ENCODE data around the gene EEF2K.

The EEF2K gene

DNA sequence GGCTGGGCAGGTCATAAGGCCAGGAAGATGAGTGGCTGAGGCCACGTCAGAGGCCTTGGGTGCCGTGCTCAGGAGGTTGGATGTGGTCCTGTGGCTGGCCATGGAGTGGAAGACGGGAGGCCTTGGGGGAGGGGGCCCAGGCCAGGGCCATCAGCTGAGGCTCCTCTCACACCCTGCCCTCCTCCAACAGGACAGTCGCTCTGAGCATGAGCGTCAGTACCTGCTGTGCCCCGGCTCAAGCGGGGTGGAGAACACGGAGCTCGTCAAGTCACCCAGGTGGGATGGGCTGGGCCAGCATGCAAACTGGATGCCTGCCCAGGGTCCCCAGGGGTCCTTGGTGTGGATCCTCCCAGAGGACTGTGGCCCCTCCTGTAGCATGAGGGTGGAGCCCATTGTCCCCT lies 110.3 kb downstream of the EEF2K start:
- no peak overlapping the region for H3K4me2 ChIP-seq (ENCODE audit: low read length)
- no peak overlapping the region for H3K4me3 ChIP-seq (ENCODE audit: low read length)
- H4K20me1 ChIP-seq (ENCODE audit: control insufficient read depth, insufficient read depth, low read depth, low read length), result 0 out of 2 replicates have a peak, but pooled peaks cover 3% of the 10 kb centered on the region
- no peak overlapping the region for H3K27ac ChIP-seq (ENCODE audit: low read depth, low read length)
- no peaks in the 10 kb centered on the region for H3K4me1 ChIP-seq (ENCODE audit: control insufficient read depth, low read length)
- no peaks in the 10 kb centered on the region for H3K9me2 ChIP-seq (replicated peaks; ENCODE audit: control insufficient read depth, low read length)
- H3F3A ChIP-seq (ENCODE audit: control insufficient read depth, insufficient read depth), result peaks cover 10% of the 10 kb centered on the region
- TF ChIP-seq, protein P1, sequence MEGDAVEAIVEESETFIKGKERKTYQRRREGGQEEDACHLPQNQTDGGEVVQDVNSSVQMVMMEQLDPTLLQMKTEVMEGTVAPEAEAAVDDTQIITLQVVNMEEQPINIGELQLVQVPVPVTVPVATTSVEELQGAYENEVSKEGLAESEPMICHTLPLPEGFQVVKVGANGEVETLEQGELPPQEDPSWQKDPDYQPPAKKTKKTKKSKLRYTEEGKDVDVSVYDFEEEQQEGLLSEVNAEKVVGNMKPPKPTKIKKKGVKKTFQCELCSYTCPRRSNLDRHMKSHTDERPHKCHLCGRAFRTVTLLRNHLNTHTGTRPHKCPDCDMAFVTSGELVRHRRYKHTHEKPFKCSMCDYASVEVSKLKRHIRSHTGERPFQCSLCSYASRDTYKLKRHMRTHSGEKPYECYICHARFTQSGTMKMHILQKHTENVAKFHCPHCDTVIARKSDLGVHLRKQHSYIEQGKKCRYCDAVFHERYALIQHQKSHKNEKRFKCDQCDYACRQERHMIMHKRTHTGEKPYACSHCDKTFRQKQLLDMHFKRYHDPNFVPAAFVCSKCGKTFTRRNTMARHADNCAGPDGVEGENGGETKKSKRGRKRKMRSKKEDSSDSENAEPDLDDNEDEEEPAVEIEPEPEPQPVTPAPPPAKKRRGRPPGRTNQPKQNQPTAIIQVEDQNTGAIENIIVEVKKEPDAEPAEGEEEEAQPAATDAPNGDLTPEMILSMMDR (IDR thresholded peaks at IDR 0.05; ENCODE audit: low read depth, low read length, poor library complexity, severe bottlenecking), result no peak
- H3K79me2 ChIP-seq (ENCODE audit: control insufficient read depth, low read length), result peaks cover 9% of the 10 kb centered on the region
- H3K36me3 ChIP-seq (ENCODE audit: control insufficient read depth, low read length), result peaks cover 86% of the 10 kb centered on the region
- no peaks in the 10 kb centered on the region for H3K9me3 ChIP-seq (ENCODE audit: control insufficient read depth, insufficient read depth, low read length)
- no peaks in the 10 kb centered on the region for H3K27me3 ChIP-seq (ENCODE audit: control insufficient read depth, low read length)

DNA sequence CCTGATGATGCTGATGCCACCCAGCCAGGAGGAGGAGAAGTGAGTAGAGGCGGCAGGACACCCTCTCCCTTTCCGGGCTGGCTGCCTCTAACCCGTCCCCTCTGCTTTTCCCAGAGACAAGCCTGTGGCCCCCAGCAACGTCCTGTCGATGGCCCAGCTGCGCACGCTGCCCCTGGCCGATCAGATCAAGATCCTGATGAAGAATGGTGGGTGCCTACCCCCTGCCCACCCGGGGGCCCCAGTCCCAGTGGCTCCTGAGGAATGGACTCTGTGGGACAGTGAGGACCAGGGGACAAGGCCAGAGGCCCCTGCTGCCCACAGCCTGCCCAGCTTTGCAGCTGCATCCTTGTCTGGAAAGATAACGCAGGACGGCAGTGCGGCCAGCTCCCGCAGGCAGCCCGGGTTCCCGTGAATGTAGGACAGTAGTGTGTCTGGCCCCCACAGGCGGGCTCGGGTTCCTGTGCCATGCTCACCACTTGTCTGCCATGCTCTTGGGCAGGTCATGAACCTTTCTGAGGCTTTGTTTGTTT lies 111.0 kb downstream of the EEF2K start:
- peaks cover 10% of the 10 kb centered on the region for H3F3A ChIP-seq (ENCODE audit: control insufficient read depth, insufficient read depth)
- H3K4me3 ChIP-seq (ENCODE audit: low read length), result no peak overlapping the region
- H3K9me3 ChIP-seq (ENCODE audit: control insufficient read depth, insufficient read depth, low read length), result no peaks in the 10 kb centered on the region
- no peak overlapping the region for H3K27ac ChIP-seq (ENCODE audit: low read depth, low read length)
- no peaks in the 10 kb centered on the region for H3K9me2 ChIP-seq (replicated peaks; ENCODE audit: control insufficient read depth, low read length)
- no peaks in the 10 kb centered on the region for H3K4me1 ChIP-seq (ENCODE audit: control insufficient read depth, low read length)
- H4K20me1 ChIP-seq (ENCODE audit: control insufficient read depth, insufficient read depth, low read depth, low read length), result 0 out of 2 replicates have a peak, but pooled peaks cover 3% of the 10 kb centered on the region
- no peaks in the 10 kb centered on the region for H3K27me3 ChIP-seq (ENCODE audit: control insufficient read depth, low read length)
- no peak for TF ChIP-seq EZH2phosphoT487 (IDR thresholded peaks at IDR 0.05; ENCODE audit: borderline replicate concordance, low read length)
- TF ChIP-seq, protein P1 (IDR thresholded peaks at IDR 0.05; ENCODE audit: low read depth, low read length, poor library complexity, severe bottlenecking), result no peak
- H3K36me3 ChIP-seq (ENCODE audit: control insufficient read depth, low read length), result peaks cover 86% of the 10 kb centered on the region
- peaks cover 16% of the 10 kb centered on the region for H3K79me2 ChIP-seq (ENCODE audit: control insufficient read depth, low read length)
- H3K4me2 ChIP-seq (ENCODE audit: low read length), result no peak overlapping the region

DNA sequence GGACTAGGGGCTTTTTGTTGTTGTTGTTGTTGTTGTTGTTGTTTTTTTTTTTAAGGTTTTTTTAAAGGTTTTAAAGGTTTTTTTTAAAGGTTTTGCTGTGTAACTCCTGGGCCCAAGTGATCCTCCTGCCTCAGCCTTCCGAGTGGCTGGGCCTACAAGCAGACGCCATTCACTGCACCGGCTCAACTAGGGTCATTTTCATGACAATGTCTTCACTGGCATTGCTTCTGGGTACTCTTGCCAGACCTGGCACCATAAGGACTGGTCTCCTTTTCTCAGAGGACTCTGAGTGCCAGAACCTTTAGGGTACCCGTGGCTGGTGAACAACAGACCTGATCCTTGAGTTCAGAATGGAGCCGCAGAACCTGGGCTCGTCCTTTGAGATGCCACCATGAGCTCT lies 111.5 kb downstream of the EEF2K start:
- H3F3A ChIP-seq (ENCODE audit: control insufficient read depth, insufficient read depth), result peaks cover 10% of the 10 kb centered on the region
- H3K27me3 ChIP-seq (ENCODE audit: control insufficient read depth, low read length), result no peaks in the 10 kb centered on the region
- H3K4me3 ChIP-seq (ENCODE audit: low read length), result no peak overlapping the region
- H3K79me2 ChIP-seq (ENCODE audit: control insufficient read depth, low read length), result peaks cover 21% of the 10 kb centered on the region
- no peaks in the 10 kb centered on the region for H3K9me2 ChIP-seq (replicated peaks; ENCODE audit: control insufficient read depth, low read length)
- H4K20me1 ChIP-seq (ENCODE audit: control insufficient read depth, insufficient read depth, low read depth, low read length), result 0 out of 2 replicates have a peak, but pooled peaks cover 3% of the 10 kb centered on the region
- H3K4me2 ChIP-seq (ENCODE audit: low read length), result no peak overlapping the region
- TF ChIP-seq, protein P1 (IDR thresholded peaks at IDR 0.05; ENCODE audit: low read depth, low read length, poor library complexity, severe bottlenecking), result no peak
- TF ChIP-seq EZH2phosphoT487 (IDR thresholded peaks at IDR 0.05; ENCODE audit: borderline replicate concordance, low read length), result no peak
- H3K9me3 ChIP-seq (ENCODE audit: control insufficient read depth, insufficient read depth, low read length), result no peaks in the 10 kb centered on the region
- no peak overlapping the region for H3K27ac ChIP-seq (ENCODE audit: low read depth, low read length)
- H3K36me3 ChIP-seq (ENCODE audit: control insufficient read depth, low read length), result peaks cover 90% of the 10 kb centered on the region
- H3K4me1 ChIP-seq (ENCODE audit: control insufficient read depth, low read length), result no peaks in the 10 kb centered on the region

All from DOHH2 (cell line).